Kidney capillary endothelial cell (primary cell): ENCODE data around the gene PLPPR1.

Experiments used
- DNase-seq: peaks from one replicate; pipeline ENCODE4 v3.0.0-alpha.2; 2018; ENCODE audit warnings: low spot score

Gene PLPPR1

GRCh38 chr9:101209670-101210069, 181.1 kb downstream of the PLPPR1 start:
- no peak for DNase-seq

- DNase-seq: no peak
These were observed 184.1 kb downstream of the PLPPR1 start for GRCh38 chr9:101212661-101213060.

- no peak for DNase-seq
These were observed 190.5 kb downstream of the PLPPR1 start for GRCh38 chr9:101219030-101219429.

- DNase-seq: no peak
These were observed 191.8 kb downstream of the PLPPR1 start for GRCh38 chr9:101220341-101220740.

GRCh38 chr9:101225271-101225670, 196.7 kb downstream of the PLPPR1 start:
- no peak for DNase-seq

- DNase-seq: no peak
These were observed 197.6 kb downstream of the PLPPR1 start for GRCh38 chr9:101226161-101226560.

GRCh38 chr9:101226803-101227202, 198.3 kb downstream of the PLPPR1 start:
- DNase-seq: no peak

GRCh38 chr9:101229606-101230005, 201.1 kb downstream of the PLPPR1 start:
- DNase-seq: no peak

GRCh38 chr9:101232405-101232977, 204.0 kb downstream of the PLPPR1 start:
- DNase-seq: no peak

GRCh38 chr9:101235105-101235866, 206.8 kb downstream of the PLPPR1 start:
- DNase-seq: peak; percentile 47

GRCh38 chr9:101242651-101243050, 214.1 kb downstream of the PLPPR1 start:
- no peak for DNase-seq

- DNase-seq: no peak
These were observed 218.2 kb downstream of the PLPPR1 start for GRCh38 chr9:101246691-101247090.

- DNase-seq: no peak
These were observed 218.8 kb downstream of the PLPPR1 start for GRCh38 chr9:101247297-101247696.

GRCh38 chr9:101254733-101255433, 226.4 kb downstream of the PLPPR1 start:
- no peak for DNase-seq

GRCh38 chr9:101264727-101265126, 236.2 kb downstream of the PLPPR1 start:
- no peak for DNase-seq

- DNase-seq: no peak
These were observed 236.7 kb downstream of the PLPPR1 start for GRCh38 chr9:101265261-101265660.

GRCh38 chr9:101268426-101268825, 239.9 kb downstream of the PLPPR1 start:
- DNase-seq: no peak

GRCh38 chr9:101269591-101270283, 241.2 kb downstream of the PLPPR1 start:
- no peak for DNase-seq

GRCh38 chr9:101270302-101270701, 241.8 kb downstream of the PLPPR1 start:
- DNase-seq: no peak

GRCh38 chr9:101271102-101271501, 242.6 kb downstream of the PLPPR1 start:
- no peak for DNase-seq

- DNase-seq: no peak
These were observed 246.6 kb downstream of the PLPPR1 start for GRCh38 chr9:101274971-101275768.

GRCh38 chr9:101275769-101276250, 247.3 kb downstream of the PLPPR1 start:
- DNase-seq: no peak
